HG03521 (cell line): Measurements from ENCODE around the gene TLDC2.
A peak's percentile ranks its signal among the peaks of the same experiment; 100 is the strongest.
"Not testable (repeated sequence)": the region's sequence is repeated elsewhere in the genome, so short reads cannot be mapped to it uniquely, and the experiment has no call there.

Experiments
- ATAC-seq: cut with Tn5 transposase; IDR thresholded peaks from one replicate; pipeline ENCODE4 v1.9.1; 2021; ENCODE audit warnings: mild to moderate bottlenecking, moderate library complexity; ENCODE audit not compliant: unreplicated experiment

Gene TLDC2

GRCh38 chr20:36875702-36876472 is at the start of gene TLDC2:
TSS of gene TLDC2 (plus strand) at chr20:36876138. CDS start at chr20:36876175, 37 bp downstream.
- no peak for ATAC-seq

DNA sequence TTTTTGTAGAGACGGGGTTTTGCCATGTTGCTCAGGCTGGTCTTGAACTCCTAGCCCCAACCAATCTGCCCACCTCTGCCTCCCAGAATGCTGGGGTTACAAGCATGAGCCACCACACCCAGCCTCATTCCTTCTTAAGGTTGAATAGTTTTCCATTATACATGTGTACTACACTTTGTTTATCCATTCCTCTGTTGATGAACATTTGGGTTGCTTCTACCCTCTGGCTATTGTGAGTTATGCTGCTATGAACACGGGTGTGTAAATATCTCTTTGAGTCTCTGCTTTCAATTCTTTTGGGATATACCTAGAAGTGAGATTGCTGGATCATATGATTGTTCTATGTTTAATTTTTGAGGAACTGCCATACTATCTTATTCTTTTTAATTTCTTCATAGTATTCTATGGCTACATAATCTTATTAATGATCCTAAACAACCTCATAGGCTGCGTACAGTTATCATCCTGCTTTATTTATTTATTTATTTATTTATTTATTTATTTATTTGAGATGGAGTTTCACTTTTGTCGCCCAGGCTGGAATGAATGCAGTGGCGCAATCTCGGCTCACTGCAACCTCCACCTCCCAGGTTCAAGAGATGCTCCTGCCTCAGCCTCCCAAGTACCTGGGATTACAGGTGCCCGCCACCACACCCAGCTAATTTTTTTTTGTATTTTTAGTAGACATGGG is 49.2 kb upstream of the TLDC2 start:
- no peak for ATAC-seq

- peak; percentile 89 for ATAC-seq
Measured at GRCh38 chr20:36827541-36828279, 48.2 kb upstream of the TLDC2 start.

GRCh38 chr20:36830791-36831691 is 44.9 kb upstream of the TLDC2 start:
- no peak for ATAC-seq

DNA sequence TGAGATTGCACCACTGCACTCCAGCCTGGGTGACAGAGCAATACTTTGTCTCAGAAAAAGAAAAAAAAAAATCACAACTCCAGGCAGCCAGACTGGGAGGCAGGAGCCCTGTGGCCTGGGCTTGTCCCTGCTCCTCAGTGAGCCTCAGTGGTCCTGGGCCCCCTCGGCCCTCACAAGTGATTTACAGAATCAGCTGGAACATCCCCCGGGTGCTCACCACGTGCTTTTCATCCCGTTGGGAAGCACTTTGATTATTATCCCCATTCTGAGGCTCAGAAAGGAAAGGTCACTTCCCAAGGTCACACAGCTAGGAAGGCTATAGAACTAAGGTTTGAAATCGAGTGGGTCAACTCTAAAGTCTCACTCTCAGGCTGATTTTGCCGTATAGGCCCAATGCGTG is 43.1 kb upstream of the TLDC2 start:
- ATAC-seq, result no peak

- no peak for ATAC-seq
Measured at GRCh38 chr20:36833275-36834020, 42.5 kb upstream of the TLDC2 start.

- no peak for ATAC-seq
Measured at GRCh38 chr20:36835025-36835424, 40.9 kb upstream of the TLDC2 start.

DNA sequence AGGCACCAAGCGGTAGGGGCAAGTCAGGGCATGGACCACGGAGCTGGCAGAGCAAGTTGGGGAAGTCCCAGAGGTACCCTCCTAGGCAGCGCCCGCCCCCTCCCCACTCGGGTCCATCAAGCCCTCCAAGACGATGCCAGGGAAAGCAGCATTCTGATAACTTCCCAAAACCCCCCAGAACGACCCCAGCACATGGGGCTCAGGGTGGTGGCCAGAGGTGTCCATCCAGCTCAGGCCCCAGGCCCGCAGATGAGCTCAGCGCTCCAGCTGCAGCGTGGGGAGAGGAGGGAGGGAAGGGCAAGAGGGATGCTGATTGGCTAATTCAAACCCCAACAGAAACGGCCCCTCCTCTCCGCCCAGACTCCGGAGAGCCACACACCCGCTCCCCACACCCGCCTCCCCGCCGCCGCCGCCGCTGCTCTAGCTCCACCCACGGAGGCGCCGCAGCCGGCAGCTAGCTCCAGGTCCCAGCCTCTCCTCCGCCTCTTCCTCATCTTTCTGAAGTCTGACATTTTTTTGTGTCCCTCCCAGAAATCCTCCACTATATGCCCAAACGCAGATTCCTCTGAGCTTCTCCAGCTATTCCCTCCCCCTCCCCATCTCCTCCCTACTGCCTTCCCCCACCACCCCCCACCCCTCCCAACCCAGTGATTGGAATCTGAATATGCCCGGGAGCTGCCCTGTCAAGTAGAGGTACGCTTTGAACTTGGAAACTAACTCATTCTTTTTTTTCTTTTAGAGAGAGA is 40.3 kb upstream of the TLDC2 start:
- ATAC-seq, result peak; percentile 90

- no peak for ATAC-seq
Measured at GRCh38 chr20:36836591-36837269, 39.2 kb upstream of the TLDC2 start.

DNA sequence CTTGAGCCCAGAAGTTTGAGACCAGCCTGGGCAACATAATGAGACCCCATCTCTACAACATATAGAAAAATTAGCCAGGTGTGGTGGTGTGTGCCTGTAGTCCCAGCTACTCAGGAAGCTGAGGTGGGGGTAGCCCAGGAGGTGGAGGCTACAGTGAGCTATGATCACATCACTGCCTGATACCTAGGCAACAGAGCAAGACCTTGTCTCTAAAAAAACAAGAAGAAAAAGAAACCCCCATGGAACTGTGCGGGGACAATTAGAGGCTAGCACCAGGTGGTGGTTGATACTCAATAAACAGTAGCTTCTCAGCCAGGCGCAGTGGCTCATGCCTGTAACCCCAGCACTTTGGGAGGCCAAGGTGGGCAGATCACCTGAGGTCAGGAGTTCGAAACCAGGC is 37.6 kb upstream of the TLDC2 start:
- not testable (repeated sequence) for ATAC-seq

DNA sequence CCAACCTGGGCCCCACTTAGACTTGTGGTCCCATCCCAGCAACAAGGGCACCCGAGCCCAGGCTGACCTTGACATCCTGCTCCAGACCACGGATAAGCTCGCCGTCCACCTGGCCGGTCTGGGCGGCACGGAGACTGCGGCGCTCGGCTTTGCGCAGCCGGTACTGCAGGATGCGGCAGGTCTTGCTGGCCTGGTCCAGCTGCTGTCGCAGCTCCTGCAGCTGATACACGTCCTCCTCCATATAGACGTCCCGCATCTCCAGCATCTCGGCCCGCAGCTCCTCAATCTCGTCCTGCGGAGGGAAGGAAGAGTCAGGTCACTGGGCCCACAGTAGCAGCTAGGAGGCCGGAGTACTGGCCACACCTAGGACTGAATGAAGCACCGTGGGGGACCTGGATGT is 36.8 kb upstream of the TLDC2 start:
- ATAC-seq, result no peak

DNA sequence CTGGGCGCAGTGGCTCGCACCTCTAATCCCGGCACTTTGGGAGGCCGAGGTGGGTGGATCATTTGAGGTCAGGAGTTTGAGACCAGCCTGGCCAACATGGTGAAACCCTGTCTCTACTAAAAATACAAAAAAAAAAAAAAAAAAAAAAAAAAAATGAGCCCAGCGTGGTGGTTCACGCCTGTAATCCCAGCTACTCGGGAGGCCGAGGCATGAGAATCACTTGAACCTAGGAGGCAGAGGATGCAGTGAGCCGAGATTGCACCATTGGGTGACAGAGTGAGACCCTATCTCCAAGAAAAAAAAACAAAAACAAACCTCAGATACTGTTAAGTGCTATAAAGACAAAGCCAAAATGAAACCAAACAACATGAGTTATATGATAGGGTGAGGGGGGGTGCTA is 34.9 kb upstream of the TLDC2 start:
- ATAC-seq, result not testable (repeated sequence)

GRCh38 chr20:36845288-36845971 is 30.5 kb upstream of the TLDC2 start:
- no peak for ATAC-seq

DNA sequence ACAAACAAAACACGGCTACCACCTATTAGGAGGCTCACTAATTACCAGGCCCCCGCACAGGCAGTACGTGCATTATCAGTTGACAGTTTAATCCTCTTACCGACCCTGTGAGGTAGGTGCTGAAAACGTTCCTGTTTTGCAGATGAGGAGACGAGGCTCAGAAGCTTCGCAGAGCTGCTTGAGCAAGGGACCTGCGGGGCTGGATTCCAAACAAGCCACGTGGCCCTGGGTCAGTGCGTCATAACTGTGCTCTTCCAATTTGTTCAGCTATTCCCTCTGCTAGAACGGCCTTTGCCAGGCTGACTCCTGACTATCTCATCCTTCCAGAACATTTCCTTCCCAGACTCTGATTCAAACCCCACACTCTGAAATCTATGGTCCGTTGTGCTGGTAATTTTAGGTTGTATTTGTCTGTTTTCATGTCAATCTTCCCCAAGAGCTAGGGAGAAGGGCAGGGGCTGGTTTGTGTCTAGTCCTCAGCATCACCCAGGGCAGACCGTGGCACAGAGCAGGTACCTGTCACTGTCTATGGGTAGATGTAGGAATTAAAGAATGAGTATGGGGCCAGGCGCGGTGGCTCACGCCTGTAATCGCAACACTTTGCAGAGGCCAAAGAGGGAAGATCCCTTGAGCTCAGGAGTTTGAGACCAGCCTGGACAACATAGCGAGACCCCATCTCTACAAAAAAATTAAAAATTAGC is 28.8 kb upstream of the TLDC2 start:
- no peak for ATAC-seq

DNA sequence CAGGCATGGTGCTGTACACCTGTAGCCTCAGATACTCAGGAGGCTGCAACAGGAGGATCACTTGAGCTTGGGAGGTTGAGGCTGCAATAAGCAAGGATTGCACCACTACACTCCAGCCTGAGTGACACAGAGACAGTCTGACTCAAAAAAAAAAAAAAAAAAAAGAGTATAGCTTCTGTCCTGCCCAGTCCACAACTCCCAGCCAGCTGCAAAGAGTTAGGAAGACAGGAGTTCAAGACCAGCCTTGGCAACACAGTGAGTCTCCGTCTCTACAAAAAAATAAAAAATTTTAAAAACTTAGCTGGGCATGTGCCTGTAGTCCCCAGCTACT is 28.3 kb upstream of the TLDC2 start:
- no peak for ATAC-seq

GRCh38 chr20:36848078-36848660 is 27.8 kb upstream of the TLDC2 start:
- no peak for ATAC-seq

GRCh38 chr20:36848677-36849076 is 27.3 kb upstream of the TLDC2 start:
- ATAC-seq, result no peak
